Esophagus (tissue), 2 donors: ENCODE results near the gene RASGEF1C. TPM values are rescaled to one million over a fixed set of nuclear protein-coding genes. Genes with fewer than 3 reads are reported as not detected.

Experiments
- H3K27ac ChIP-seq, 2 donors: one replicate each; pipeline ENCODE4 v1.5.1; 2013; ENCODE audit warnings: low read depth in 2 of 2, mild to moderate bottlenecking in 2 of 2, inconsistent platforms in 1 of 2, low read length in 1 of 2, moderate library complexity in 1 of 2
- H3K27me3 ChIP-seq, 2 donors: one replicate each; pipeline ENCODE4 v1.6.1; 2013; ENCODE audit warnings: low read length in 2 of 2, control low read depth in 1 of 2, mild to moderate bottlenecking in 1 of 2; ENCODE audit not compliant: insufficient read depth in 2 of 2, control insufficient read depth in 1 of 2
- H3K36me3 ChIP-seq, 2 donors: one replicate each; pipeline ENCODE4 v1.6.1; 2013; ENCODE audit warnings: low read length in 1 of 2; ENCODE audit not compliant: control insufficient read depth in 2 of 2, insufficient read depth in 2 of 2
- H3K4me1 ChIP-seq, 2 donors: one replicate each; pipeline ENCODE4 v1.6.1; 2013; ENCODE audit warnings: low read length in 1 of 2; ENCODE audit not compliant: control insufficient read depth in 2 of 2, insufficient read depth in 2 of 2
- H3K4me3 ChIP-seq, 2 donors: one replicate each; pipeline ENCODE4 v1.5.1; 2013; ENCODE audit warnings: low read length in 2 of 2, mild to moderate bottlenecking in 2 of 2, low read depth in 1 of 2, moderate library complexity in 1 of 2
- H3K9me3 ChIP-seq, 2 donors: one replicate each; pipeline ENCODE4 v1.6.1; 2013; ENCODE audit warnings: mild to moderate bottlenecking in 2 of 2, low read depth in 1 of 2, low read length in 1 of 2, moderate library complexity in 1 of 2; ENCODE audit not compliant: control insufficient read depth in 2 of 2, insufficient read depth in 1 of 2
- WGBS, 2 donors: extraction: QIAGEN DNeasy Blood & Tissue Kit; methylation state at CpG; one replicate each; pipeline ENCODE4 v1.1.7; 2013; 5-methylcytosine and 5-hydroxymethylcytosine counted together
- polyA plus RNA-seq, 2 donors: library from polyadenylated mRNA; stranded (reverse); fragments of 200-250 nt; gene quantifications; one replicate each; pipeline ENCODE4 v1.2.3, GENCODE V29; 2013
- donor health status: healthy with polysubstance abuse.
- donor health status: Bipolar disorder and iron deficiency.

Gene RASGEF1C
- polyA plus RNA-seq, 2 donors, result 0.04 to 0.13 TPM

- peaks cover 0 to 2% of the 10 kb centered on the region in 2 donors for H3K4me1 ChIP-seq
- no peak overlapping the region for H3K27ac ChIP-seq
- 83 to 84% methylated on average over 12 of the region's 12 CpGs for WGBS, 2 donors
- H3K4me3 ChIP-seq, result no peak overlapping the region
- H3K36me3 ChIP-seq, result no peaks in the 10 kb centered on the region
- no peaks in the 10 kb centered on the region for H3K9me3 ChIP-seq
- H3K27me3 ChIP-seq, result no peaks in the 10 kb centered on the region
Observed at GRCh38 chr5:180174587-180174972, 34.4 kb downstream of the RASGEF1C start.

DNA sequence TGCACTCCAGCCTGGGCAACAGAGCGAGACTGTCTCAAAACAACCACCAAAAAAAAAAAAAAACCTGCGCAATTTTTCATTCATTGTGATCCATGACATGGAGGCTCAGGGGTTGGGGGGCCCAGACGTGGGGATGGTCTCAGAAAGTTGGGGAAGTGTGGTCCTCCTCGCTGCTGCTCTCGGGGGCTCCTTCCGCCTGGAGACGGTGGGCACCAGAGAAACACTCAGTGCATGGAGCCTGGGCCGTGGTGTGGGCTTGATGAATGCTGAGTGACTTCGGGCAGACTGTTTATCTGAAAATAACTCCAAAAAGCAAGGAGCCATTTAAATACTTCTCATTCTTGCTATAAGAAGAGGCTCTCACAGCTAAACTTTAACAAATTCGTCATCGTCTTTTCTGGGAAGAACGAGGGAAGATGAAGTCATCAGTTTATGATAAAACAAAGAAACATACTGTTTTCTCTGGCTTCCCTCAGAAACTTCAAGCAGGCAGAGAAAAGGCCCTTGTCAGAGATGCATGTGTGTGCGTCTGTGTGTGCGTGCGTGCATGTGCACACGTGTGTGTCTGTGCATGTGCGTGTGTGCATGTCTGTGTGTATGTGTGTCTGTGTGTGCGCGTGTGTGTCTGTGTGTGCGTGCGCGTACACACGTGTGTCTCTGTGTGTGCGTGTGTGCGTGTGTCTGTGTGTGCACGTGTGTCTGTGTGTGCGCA lies 35.0 kb downstream of the RASGEF1C start:
- H3K36me3 ChIP-seq, result no peaks in the 10 kb centered on the region
- 78 to 79% methylated on average over 27 of the region's 27 CpGs for WGBS, 2 donors
- H3K27ac ChIP-seq, result no peak overlapping the region
- peaks cover 0 to 2% of the 10 kb centered on the region in 2 donors for H3K4me1 ChIP-seq
- H3K27me3 ChIP-seq, result no peaks in the 10 kb centered on the region
- H3K4me3 ChIP-seq, result no peak overlapping the region
- H3K9me3 ChIP-seq, result no peaks in the 10 kb centered on the region

- Histone ChIP-seq H3K4me1 (peaks cover 0 to 2% of the 10 kb centered on the region in 2 donors), H3K9me3 (no peaks in the 10 kb centered on the region), H3K36me3 (no peaks in the 10 kb centered on the region), H3K27ac (no peak overlapping the region), H3K4me3 (no peak overlapping the region), H3K27me3 (no peaks in the 10 kb centered on the region)
- WGBS, 2 donors, result 72 to 76% methylated on average over 4 of the region's 4 CpGs
Observed at GRCh38 chr5:180173198-180173544, 35.8 kb downstream of the RASGEF1C start.

GRCh38 chr5:180172447-180173197 lies 36.4 kb downstream of the RASGEF1C start:
- 55 to 57% methylated on average over 11 of the region's 11 CpGs for WGBS, 2 donors
- peaks cover 0 to 2% of the 10 kb centered on the region in 2 donors for H3K4me1 ChIP-seq
- H3K27me3 ChIP-seq, result no peaks in the 10 kb centered on the region
- no peaks in the 10 kb centered on the region for H3K36me3 ChIP-seq
- H3K27ac ChIP-seq, result no peak overlapping the region
- no peak overlapping the region for H3K4me3 ChIP-seq
- H3K9me3 ChIP-seq, result no peaks in the 10 kb centered on the region

- H3K4me3 ChIP-seq, result no peak overlapping the region
- 93 to 94% methylated on average over 14 of the region's 14 CpGs for WGBS, 2 donors
- H3K27ac ChIP-seq, result no peak overlapping the region
- no peaks in the 10 kb centered on the region for H3K36me3 ChIP-seq
- no peaks in the 10 kb centered on the region for H3K27me3 ChIP-seq
- H3K9me3 ChIP-seq, result no peaks in the 10 kb centered on the region
- H3K4me1 ChIP-seq, result peaks cover 0 to 2% of the 10 kb centered on the region in 2 donors
Observed at GRCh38 chr5:180171568-180172094, 37.4 kb downstream of the RASGEF1C start.

- no peaks in the 10 kb centered on the region for H3K4me1 ChIP-seq
- H3K9me3 ChIP-seq, result no peaks in the 10 kb centered on the region
- no peaks in the 10 kb centered on the region for H3K27me3 ChIP-seq
- H3K4me3 ChIP-seq, result no peak overlapping the region
- WGBS, 2 donors, result 77 to 81% methylated on average over 19 of the region's 19 CpGs
- H3K27ac ChIP-seq, result no peak overlapping the region
- H3K36me3 ChIP-seq, result no peaks in the 10 kb centered on the region
Observed at GRCh38 chr5:180170810-180171567, 38.0 kb downstream of the RASGEF1C start.

DNA sequence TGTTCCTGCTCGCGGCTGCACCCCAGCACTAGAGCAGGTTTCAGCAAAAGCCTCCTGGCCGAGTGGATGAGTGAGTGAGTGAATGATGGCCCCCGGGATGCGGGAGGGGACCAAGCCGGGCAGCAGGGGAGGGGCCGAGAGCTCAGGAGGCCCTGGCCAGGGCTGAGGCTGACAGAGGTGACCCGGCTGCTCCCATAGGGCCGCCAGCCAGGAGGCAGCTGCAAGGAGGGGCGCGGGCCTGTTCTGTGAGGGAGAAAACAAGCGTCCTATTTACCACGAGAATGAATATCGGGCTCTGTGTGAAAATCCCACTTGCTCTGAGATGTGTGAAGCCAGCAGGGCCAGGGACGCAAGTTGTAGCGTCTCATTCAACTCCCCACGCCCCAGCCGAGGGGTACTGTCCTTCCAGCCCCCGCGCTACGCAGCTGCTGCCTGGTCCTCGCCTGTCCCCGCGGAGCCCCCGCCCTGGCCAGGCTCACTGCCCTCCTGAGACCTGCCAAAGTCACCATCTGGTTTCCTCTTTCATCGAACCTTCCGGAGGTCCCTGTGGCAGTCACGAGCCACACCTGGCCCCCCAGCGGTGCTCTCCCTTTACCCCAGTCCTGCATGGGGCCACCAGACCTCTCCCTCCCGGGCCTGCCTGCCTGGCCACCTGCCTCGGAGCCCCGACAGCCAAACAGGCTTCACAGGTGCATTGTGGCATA lies 38.8 kb downstream of the RASGEF1C start:
- no peaks in the 10 kb centered on the region for H3K4me1 ChIP-seq
- no peak overlapping the region for H3K4me3 ChIP-seq
- no peak overlapping the region for H3K27ac ChIP-seq
- no peaks in the 10 kb centered on the region for H3K27me3 ChIP-seq
- no peaks in the 10 kb centered on the region for H3K36me3 ChIP-seq
- WGBS, 2 donors, result 44 to 46% methylated on average over 32 of the region's 32 CpGs
- no peaks in the 10 kb centered on the region for H3K9me3 ChIP-seq

- 62 to 65% methylated on average over 18 to 23 of the region's 23 CpGs for WGBS, 2 donors
- Histone ChIP-seq H3K27ac (no peak overlapping the region), H3K4me1 (no peaks in the 10 kb centered on the region), H3K4me3 (no peak overlapping the region), H3K9me3 (no peaks in the 10 kb centered on the region), H3K27me3 (no peaks in the 10 kb centered on the region), H3K36me3 (no peaks in the 10 kb centered on the region)
Observed at GRCh38 chr5:180169248-180170105, 39.5 kb downstream of the RASGEF1C start.
